Lung microvascular endothelial cell (primary cell): ENCODE results near the gene SLC39A11. TPM values are rescaled to one million over a fixed set of nuclear protein-coding genes. Genes with fewer than 3 reads are reported as not detected.
A peak's percentile ranks its signal among the peaks of the same experiment; 100 is the strongest.
"Not testable (repeated sequence)": the region's sequence is repeated elsewhere in the genome, so short reads cannot be mapped to it uniquely, and the experiment has no call there.

ENCODE experiments used
- DNase-seq, 2 donors: peaks; one replicate each; pipeline versions ENCODE4 v3.0.0 to v3.0.0-alpha.2; 2010; ENCODE audit warnings: low read depth in 2 of 2
- total RNA-seq: library from RNA; depleted of rRNA; stranded (reverse); fragments of >200 nt; gene quantifications from 2 replicates; pipeline ENCODE4 v1.2.1, GENCODE V29; 2014

Gene SLC39A11
- total RNA-seq, 1 donor from 2014 or later: 12.7 TPM

GRCh38 chr17:72922219-72922618 is 170.3 kb downstream of the SLC39A11 start:
- DNase-seq: no peak

DNA sequence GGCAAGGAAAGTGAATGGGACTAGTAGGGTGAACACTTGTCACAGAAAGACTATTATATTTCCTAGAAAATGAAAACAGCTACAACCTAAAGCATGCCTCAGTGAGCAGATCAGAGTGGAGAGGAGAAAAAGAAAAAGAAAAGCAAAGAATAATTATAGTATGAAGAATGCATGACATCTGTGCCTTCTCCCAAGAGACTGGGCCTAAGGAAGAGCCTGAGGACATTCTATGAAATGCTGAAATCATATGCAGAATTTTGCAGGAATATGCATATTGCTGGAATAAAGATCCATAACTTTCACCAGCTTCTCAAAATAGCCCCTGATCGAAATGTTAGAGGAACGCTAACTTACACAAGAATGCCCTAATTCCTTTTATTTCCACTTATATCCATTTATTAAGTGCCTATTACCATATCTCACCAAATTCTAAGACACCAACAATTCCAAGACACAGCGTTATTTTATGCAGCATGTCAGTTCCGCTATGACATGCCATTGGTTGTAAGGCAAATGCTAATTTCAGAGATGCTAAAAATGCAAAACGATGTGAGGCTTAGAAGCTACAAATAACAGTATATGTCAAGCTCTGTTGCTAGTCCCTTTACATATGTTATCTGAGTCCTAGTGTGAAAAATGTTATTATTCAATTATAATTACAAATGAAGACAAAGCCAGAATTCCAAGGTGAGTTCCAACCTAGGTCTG is 171.0 kb downstream of the SLC39A11 start:
- no peak for DNase-seq

- DNase-seq: no peak
Measured at GRCh38 chr17:72920513-72920912, 172.0 kb downstream of the SLC39A11 start.

GRCh38 chr17:72916991-72917390 is 175.5 kb downstream of the SLC39A11 start:
- no peak for DNase-seq

GRCh38 chr17:72915625-72916081 is 176.8 kb downstream of the SLC39A11 start:
- no peak for DNase-seq

DNA sequence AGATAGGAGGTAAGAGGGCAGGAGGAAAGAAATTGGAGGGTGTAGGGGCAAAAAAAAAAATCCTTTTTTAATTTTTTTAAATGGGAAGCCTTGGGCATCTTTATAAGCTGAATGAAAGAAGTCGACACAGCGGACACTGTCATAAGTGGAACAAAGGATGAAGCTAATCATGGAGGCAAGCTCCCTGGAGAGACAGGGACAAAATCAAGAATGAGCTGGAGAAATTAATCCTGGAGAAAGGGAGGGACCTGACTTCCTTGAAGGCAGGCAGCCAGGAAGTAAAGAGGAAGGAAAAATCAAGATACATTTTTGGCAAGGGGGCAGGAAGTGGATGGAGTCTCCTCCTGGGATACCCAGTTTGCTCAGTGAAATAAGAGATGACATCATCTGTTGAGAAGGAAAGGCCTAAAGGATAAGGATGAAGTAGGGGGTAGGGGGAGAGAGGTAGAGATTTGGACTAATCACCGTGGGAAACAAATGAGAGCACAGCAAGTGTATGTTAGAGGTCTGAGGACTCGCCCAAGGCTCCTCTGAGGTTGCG is 179.3 kb downstream of the SLC39A11 start:
- no peak for DNase-seq

GRCh38 chr17:72906306-72906705 is 186.2 kb downstream of the SLC39A11 start:
- peak in 1 of 2 donors; percentile 50 for DNase-seq

- DNase-seq: no peak
Measured at GRCh38 chr17:72903522-72903921, 189.0 kb downstream of the SLC39A11 start.

DNA sequence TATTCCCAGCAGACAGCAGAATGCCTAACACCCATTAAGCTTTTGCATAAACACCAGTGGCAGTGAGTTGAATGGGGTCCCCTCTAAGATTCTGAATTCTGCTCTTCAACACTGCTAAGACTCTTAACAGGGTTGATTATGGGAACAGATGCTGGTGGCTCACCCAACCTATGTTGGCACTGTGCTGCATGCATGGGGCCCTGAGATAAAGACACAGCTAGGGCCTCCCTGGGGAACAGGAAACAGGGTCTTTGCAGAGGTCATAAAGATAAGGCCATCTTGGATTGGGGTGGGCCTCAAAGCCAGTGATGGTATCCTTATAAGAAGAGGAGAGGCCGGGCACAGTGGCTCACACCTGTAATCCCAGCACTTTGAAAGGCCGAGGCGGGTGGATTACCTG is 190.8 kb downstream of the SLC39A11 start:
- no peak for DNase-seq

GRCh38 chr17:72901083-72901482 is 191.4 kb downstream of the SLC39A11 start:
- peak in 1 of 2 donors; percentile 26 for DNase-seq

- peak in 1 of 2 donors; percentile 17 for DNase-seq
Measured at GRCh38 chr17:72900654-72900971, 191.9 kb downstream of the SLC39A11 start.

- no peak for DNase-seq
Measured at GRCh38 chr17:72898725-72899124, 193.8 kb downstream of the SLC39A11 start.

GRCh38 chr17:72896288-72896687 is 196.2 kb downstream of the SLC39A11 start:
- not testable (repeated sequence) for DNase-seq

- no peak for DNase-seq
Measured at GRCh38 chr17:72891627-72892026, 200.9 kb downstream of the SLC39A11 start.

- DNase-seq: peak in 1 of 2 donors; percentile 37
Measured at GRCh38 chr17:72890711-72891110, 201.8 kb downstream of the SLC39A11 start.

DNA sequence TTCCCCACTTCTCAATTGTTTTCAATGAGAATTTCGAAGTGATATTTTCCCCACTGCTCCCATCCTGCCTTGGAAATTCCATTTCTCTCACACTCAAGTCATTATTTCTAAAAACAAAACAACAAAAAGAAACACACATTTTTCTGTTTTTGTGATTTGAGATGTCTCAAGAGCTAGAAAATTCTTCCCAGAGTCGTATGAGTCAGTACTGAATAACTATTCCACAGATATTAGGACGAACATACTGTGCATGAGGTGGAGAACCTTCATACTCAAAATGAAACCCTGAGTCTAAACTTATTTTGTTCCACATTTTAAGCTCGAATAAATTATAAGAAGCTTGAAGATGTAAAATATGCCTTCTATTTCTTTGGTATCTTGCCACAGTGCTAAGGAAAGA is 204.6 kb downstream of the SLC39A11 start:
- no peak for DNase-seq

DNA sequence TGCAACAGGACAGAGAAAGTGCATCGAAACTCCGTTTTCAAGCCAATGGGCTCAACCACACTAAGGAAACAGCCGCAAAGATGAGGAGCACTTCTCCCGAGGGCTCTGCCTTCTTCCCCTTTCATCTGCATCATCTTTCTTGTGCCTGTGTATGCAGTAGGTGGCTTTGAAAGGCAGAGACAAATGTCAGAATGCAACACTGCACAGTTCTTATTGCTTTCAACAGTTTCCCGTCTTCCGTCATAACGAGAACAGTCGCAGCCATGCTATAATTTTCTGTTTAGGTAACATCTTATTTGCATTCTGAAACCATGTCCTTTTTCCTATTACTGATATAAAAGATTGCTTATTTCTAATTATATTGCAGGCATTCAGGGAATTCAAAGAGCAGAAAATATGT is 205.2 kb downstream of the SLC39A11 start:
- no peak for DNase-seq

- DNase-seq: no peak
Measured at GRCh38 chr17:72886622-72887021, 205.9 kb downstream of the SLC39A11 start.

DNA sequence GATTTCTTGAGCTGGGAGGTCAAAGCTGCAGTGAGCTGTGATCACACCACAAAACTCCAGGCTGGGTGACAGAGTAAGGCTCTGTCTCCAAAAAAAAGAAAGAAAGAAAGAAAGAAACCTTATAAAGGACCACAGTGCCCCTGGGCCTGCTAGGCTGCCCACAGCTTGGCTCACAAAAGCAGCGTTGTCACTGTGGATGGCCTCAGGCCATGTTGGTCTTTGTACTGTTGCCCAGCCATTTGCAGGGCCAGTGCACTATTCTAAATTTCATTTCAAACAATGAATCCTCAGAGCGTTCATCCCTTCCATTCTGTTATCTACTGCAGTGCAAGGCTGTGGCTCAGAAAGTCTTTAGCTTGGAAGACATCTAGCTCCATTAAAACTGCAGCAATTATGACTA is 208.4 kb downstream of the SLC39A11 start:
- no peak for DNase-seq

DNA sequence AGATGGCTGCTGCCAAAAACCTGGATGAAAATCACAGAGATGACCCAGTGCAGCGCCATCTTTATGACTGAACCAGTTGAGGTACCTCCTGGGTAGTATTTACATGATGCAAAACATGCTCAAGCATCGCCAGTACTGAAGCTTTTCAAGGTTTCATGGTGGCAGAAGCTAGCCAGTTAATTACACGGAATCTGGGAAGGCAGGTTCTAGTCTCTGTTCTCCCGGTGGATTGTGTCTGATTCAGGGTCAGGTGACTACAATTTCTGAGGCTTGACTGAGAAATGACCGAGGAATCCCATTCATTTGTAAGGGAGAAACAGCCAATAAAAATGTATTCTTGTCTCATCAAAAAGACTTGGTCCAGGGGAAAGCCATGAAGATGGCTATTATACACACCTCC is 209.1 kb downstream of the SLC39A11 start:
- DNase-seq: no peak

DNA sequence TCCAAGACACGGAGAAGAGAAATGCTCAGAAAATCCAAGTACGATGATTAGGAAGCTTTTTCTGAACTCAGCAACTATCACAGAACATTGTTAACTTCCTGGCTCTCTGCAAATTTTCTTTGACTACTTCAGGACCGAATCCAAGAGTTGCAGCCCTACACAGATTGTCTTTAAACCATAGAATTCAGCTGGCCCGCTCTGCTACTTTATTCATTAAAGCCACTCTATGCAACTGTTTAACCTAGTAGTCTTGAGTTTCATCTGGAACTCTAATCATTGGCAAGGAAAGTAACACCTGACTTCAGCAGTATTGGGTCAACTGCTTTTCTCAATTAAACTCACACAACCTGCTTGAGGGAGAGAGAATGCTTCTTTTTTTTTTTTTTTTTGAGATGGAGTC is 210.1 kb downstream of the SLC39A11 start:
- DNase-seq: no peak

DNA sequence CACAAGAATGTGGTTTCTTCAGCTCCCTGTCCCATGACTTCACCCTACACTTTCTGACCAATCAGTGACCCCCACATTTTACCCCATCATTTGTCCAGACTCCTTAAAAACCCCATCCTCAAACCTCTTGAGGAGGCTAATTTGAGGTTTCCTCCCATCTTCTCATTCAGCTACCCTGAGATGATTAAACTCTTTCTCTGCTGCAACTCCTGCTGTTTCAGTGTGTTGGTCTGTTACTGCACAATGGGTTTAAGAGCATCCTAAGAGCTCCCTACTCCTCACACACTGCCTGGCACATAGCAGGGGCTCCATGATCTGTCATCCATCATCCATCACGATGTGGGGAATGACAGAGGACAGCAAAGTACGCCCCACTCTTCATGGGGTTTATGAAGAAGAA is 212.6 kb downstream of the SLC39A11 start:
- no peak for DNase-seq

GRCh38 chr17:72878975-72879660 is 213.4 kb downstream of the SLC39A11 start:
- no peak for DNase-seq
